ENCODE data around the gene RAB3C.

RAB3C gene

DNA sequence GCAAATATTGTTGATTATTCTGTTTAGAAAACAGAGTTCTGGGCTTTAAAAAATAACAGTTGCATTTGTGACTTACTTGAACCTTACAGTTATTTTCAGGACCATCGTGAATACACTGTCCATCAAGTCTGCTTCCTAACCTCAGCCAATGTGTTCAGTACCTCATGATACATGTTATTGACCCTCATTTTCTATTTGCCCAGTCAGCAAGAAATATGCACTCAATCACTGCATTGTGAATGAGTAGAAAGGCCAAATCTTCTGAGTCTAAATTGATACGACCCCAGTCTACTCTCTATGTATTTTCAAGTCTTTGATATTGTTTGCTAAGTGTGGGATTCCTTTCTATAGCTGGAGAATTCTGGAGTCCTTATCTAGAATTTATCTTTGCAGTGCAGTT, 156.2 kb downstream of the RAB3C start:
- TF ChIP-seq CTCF (IDR thresholded peaks at IDR 0.05; ENCODE audit: extremely low read depth, missing control alignments): no peak
- DNase-seq (ENCODE audit: low spot score): no peak

DNA sequence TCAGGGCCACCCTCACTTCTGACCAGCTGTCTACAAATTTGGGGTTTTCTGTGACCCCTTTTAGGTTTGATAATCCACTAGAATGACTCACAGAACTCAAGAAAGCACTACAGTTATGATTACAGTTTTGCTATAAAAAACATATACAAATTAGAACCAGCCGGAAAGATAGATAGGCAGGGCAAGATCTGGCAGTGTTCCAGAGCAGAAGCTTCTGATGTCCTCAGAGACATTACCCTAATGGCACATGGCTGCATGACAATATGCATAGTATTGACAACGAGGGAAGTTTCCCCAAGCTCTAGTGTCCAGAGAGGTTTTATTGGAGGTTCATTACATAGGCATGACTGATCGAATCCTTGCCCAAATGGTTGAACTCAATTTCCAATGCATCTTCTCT, 158.1 kb downstream of the RAB3C start:
- DNase-seq (ENCODE audit: low spot score): no peak
- no peak for TF ChIP-seq CTCF (IDR thresholded peaks at IDR 0.05; ENCODE audit: extremely low read depth, missing control alignments)

DNA sequence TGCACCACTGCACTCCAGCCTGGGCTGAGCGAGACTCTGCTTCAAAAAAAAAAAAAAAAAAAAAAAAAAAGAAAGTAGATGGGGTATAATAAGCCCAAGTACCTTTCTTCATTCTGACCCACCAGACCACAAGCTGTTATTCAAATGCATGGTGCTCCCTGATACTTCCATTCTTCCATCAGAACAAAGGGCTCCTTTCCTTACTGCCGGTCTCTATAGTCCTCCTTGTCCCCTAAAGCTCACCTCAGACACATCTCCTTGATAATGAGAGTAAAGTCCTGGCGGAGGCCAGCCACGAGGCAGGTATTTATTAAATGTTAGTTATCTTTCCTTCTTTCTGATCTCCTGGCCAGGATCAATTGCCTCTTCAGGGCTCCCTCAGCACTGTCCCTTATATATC, 162.5 kb downstream of the RAB3C start:
- TF ChIP-seq CTCF (IDR thresholded peaks at IDR 0.05; ENCODE audit: extremely low read depth, missing control alignments): no peak
- DNase-seq (ENCODE audit: low spot score): no peak

- no peak for TF ChIP-seq CTCF (IDR thresholded peaks at IDR 0.05; ENCODE audit: extremely low read depth, missing control alignments)
- no peak for DNase-seq (ENCODE audit: low spot score)
These were observed 163.4 kb downstream of the RAB3C start for GRCh38 chr5:58746321-58746720.

GRCh38 chr5:58750036-58750435, 167.2 kb downstream of the RAB3C start:
- no peak for TF ChIP-seq CTCF (IDR thresholded peaks at IDR 0.05; ENCODE audit: extremely low read depth, missing control alignments)
- no peak for DNase-seq (ENCODE audit: low spot score)

- TF ChIP-seq CTCF (IDR thresholded peaks at IDR 0.05; ENCODE audit: extremely low read depth, missing control alignments): no peak
- DNase-seq (ENCODE audit: low spot score): no peak
These were observed 168.5 kb downstream of the RAB3C start for GRCh38 chr5:58751222-58751837.

DNA sequence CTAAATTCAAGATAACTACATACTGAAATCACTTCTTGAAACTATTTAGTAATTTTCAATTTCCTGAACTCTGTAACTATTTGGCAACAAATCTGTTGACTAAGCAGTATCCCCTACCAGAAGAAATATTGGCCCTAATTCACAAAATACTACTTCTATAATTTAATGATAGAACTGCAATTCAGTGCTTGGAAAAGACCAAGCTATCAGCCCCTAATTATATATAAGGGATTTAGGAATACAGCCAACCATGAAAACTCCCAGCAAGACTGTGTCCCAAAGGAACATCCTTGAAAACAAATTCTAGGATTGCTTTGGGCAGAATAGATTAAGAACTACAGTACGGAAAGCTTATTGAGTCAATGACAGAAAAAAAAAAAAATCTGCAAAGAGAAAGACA, 169.2 kb downstream of the RAB3C start:
- no peak for TF ChIP-seq CTCF (IDR thresholded peaks at IDR 0.05; ENCODE audit: extremely low read depth, missing control alignments)
- DNase-seq (ENCODE audit: low spot score): no peak

All from GM20000 (cell line).